Cerebellar cortex (tissue), 1 donor: ENCODE data around the gene UBFD1.
"Not testable (repeated sequence)": the region's sequence is repeated elsewhere in the genome, so short reads cannot be mapped to it uniquely, and the experiment has no call there.

Source experiments
- DNase-seq: peaks from one replicate; pipeline ENCODE4 v3.0.0-alpha.2; 2015; ENCODE audit warnings: low spot score

Gene UBFD1

DNA sequence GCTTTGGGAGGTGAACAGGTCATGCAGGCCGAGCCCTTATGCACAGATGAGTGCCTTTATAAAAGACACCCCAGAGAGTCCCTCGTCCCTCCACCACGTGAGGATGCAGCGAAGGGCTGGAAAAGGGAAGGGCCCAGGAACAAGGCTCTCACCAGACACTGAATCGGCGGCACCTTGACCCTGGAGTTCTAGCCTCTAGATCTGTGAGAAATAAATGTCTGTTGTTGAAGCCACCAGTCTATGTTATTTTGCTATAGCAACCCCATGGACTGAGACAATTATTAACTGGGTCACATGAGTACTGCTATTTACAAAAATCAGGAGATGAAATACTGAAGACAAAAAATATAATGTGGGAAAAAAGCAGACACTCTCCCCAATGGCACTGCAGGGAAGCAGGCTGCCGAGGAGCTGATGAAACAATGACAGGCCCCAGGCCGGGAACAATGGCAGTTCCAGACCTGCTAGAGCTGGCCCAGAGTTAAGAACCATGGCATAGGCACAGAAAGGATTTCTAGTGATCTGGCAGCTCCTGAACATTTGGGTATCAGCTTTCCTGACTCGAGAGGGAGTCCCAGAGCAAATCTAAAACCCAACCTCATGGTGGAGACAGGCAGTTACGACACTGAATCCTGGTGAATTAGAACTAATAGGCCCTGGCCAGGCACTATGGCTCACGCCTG lies 29.4 kb upstream of the UBFD1 start:
- no peak for DNase-seq

- DNase-seq, result no peak
These were observed 28.8 kb upstream of the UBFD1 start for GRCh38 chr16:23528644-23529310.

GRCh38 chr16:23530062-23530461 lies 27.5 kb upstream of the UBFD1 start:
- no peak for DNase-seq

DNA sequence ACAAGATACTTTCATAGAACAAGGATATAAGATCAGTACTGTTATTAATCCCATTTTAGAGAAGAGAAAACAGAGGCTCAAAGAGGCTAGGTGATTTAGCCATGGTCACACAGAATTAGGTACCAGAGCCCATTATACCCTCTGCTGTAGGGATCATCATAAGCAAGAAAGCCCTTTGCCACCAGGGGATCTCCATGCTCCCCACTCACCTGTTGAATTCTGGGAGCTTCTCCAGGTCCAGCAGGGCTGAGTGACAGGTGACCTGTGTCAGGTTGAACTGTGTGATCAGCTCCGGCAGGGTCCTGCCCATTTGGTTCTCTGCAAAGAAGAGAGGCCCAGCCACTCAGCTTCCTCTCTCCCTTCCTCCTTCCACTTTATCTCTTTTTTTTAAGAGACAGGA lies 25.1 kb upstream of the UBFD1 start:
- DNase-seq, result no peak

DNA sequence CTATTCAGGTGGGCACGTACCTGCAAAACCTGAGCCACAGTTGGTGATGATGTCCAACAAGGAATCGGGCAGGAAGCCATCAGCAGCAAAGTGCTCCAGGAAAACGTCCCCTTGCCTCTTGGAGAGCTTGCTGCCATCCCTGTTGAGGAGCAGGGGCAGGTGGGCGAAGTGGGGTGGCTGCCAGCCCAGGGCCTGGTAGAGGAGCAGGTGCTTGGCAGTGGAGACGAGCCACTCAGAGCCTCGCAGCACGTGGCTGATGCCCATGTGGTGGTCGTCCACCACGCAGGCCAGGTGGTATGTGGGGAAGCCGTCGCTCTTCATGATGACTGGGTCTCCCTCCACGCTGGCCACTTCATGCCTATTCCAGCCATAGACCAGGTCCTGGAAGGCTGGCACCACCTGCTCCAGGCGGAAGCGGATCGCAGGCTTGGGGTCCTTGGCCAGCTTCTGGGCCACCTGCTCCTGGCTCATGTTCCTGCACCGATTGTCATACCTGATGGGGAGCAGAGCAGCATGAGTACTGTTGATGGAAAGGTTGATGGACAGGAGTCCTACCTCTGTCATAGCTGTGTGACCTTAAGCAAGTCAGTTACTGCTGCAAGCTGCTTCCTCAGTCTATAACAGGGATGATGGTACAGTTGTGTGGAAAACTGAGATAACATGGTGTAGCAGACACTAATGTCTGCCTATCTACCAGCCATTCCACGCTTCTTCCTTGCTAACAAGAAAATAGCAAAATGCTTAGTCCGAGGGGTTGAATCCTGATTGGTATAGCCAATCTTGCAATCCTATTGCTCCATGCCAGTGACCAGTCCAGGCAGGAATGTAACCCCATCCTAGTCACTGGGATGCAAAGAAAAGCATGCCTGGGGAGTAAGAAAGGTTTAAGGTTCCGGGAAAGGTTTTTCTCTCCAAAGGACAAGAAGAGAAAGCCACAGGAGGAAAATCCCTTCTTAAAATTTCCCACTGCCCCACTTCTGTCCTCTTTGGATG lies 22.4 kb upstream of the UBFD1 start:
- peak; percentile 72 for DNase-seq

GRCh38 chr16:23535901-23536300 lies 21.6 kb upstream of the UBFD1 start:
- no peak for DNase-seq

DNA sequence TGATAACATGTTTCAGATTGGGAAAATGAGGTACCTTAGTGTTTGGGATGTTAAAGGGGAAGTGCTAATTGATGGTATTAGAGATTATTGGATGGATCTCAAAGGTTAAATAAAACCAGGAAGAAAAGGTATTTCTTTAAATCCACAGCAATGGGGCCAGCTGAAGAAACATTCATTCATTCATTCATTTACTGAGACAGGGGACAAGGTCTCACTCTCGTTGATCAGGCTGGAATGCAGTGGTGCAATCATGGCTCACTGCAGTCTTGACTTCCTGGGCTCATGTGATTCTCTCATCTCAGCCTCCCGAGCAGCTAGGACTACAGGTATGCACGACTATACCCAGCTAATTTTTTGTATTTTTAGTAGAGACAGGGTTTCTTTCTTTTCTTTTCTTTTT lies 20.1 kb upstream of the UBFD1 start:
- no peak for DNase-seq

- DNase-seq, result no peak
These were observed 18.6 kb upstream of the UBFD1 start for GRCh38 chr16:23538919-23539278.

DNA sequence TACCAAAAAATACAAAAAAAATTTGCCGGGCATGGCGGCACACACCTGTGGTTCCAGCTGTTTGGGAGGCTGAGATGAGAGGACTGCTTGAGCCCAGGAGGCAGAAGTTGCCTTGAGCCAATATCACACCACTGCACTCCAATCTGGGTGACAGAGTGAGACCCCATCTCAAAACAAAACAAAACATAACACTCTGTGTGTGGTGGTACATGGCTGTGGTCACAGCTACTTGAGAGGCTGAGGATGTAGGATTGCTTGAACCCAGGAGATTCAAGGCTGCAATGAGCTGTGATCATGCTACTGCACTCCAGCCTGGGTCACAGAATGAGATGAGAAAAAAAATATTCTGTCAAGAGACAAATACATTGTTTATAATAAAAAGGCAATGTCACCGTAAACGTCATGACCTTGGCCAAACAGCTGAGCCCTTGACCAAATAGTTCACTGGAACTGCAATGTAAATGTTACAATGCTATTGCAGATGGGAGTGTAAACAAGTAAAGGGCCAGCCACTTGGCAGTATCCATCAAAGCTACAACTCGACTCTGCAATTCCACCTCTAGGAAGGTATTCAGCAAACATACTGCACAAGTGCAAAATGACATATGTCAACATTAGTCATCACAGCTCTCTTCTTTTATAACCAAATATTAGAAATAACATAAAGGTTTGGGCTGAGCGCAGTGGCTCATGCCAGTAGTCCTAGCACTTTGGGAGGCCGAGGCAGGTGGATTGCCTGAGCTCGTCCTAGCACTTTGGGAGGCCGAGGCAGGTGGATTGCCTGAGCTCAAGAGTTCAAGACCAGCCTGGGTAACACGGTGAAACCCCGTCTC lies 17.3 kb upstream of the UBFD1 start:
- DNase-seq, result no peak

GRCh38 chr16:23540817-23541178 lies 16.7 kb upstream of the UBFD1 start:
- not testable (repeated sequence) for DNase-seq

DNA sequence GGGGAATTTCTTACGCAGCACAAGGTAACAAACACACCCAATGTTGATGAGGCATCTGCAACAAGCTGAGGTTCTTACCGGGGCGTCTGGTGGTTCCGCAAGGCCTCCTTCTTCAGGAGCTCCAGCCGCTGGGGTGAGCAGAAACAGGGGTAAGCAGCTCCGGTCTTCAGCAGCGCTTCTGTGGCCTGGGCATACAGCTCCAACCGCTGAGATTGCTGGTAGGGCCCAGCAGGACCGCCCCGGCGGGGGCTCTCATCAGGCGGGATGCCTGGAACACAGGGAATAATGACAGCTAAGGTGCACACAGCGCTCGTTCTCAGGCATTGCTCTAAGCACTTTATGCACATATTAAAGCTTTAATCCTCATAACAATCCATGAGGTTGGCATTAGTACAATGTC lies 13.1 kb upstream of the UBFD1 start:
- DNase-seq, result no peak

DNA sequence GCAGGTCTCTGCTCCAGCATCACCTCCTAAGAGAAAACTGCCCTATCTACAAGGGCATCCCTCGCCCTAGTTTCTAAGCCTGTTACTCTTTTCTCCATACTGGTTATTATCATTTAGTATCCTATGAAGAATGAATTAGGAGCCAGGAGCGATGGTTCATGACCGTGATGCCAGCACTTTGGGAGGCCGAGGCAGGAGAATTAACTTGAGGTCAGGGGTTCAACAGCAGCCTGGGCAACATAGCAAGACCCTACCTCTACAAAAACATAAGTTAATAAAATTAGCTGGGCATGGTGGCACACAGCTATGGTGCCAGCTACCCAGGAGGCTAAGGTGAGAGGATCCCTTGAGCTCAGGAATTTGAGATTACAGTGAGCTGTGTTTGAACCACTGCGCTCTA lies 7.6 kb upstream of the UBFD1 start:
- DNase-seq, result no peak

DNA sequence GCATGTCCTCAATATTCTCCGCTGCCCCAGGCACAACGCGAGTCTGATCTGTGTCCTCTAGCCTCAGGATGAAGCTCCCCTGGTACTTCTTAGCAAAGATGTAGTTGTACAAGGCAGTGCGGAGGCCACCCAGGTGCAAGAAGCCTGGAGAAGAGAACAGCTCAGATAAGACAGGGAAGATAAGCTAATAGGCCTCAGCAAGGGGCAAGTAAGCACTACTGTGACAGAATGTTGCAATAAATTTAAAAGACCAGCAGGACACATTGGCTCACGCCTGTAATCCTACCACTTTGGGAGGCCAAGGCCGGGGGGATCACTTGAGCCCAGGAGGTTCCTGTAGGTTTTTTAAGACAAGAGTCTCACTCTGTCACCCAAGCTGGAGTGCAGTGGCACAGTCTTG lies 5.4 kb upstream of the UBFD1 start:
- DNase-seq, result no peak

DNA sequence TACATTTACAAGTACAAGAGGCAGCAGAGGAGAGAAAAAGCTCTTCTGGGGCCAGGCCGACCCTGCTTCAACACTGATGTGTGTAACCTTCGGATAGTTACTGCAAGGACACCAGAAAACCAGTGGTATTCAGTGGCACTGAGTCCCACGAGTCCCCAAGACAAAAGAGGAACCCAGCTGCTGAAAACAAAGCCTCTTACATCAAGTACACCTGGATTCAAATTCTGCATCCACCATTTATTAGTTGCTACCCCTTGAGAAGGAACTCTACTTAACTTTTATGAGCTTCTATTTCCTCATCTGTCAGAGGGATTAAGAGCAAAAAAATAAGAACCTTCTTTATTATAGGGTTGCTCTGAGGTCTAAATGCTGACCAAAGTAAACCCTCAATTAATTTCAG lies 3.0 kb upstream of the UBFD1 start:
- DNase-seq, result no peak

DNA sequence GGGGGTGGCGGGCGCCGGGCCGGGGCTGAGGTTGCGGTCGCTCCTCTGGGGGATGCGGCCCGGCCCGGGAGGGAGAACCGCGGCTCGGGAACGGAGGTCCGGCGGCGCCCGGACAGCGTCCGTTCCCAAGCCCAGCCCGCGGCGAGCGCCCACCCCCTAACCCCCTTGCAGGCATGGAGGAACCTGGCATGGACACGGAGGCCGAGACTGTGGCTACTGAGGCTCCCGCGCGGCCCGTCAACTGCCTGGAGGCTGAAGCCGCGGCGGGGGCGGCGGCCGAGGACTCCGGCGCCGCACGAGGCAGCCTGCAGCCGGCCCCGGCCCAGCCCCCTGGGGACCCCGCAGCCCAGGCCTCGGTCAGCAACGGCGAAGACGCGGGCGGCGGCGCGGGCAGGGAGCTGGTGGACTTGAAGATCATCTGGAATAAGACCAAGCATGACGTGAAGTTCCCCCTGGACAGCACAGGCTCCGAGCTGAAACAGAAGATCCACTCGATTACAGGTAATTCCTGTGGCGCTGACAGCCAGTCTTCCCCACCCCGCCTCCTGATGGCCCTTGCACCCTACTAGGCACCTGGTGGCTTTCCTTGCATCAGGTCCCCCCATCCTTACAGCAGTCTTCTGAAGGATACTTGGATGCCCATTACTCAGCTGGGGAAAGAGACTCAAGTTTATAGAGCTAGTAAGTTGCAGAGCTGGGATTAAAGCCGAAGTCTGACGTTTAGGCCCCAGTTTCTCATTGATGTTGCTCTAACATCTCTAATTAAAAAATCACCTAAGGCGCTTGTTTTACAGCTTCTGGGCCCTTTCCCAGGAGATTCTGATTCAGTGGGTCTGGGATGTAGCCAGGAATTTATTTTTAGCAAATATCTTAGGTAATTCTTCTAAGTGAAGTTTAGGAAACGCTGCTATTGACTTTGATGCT lies 514 bp downstream of the UBFD1 start:
- DNase-seq, result peak; percentile 38

- DNase-seq, result no peak
These were observed 4.1 kb downstream of the UBFD1 start for GRCh38 chr16:23561586-23561985.

DNA sequence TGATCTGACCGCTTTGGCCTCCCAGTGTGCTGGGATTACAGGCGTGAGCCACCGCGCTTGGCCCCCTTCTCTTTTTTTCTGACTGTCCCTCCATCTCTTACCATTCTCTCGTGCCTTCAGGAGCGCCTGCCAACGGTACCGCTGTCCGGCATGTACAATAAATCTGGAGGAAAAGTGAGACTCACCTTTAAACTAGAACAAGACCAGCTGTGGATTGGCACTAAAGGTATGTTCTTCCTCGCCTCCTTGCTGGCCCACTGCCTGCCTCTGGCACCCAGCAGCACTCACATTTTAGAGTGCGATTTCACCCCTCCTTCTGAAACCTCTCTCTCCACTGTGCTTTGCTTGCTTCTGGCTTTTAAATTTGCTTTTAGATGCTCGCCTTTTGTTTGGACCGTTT lies 5.0 kb downstream of the UBFD1 start:
- DNase-seq, result no peak

DNA sequence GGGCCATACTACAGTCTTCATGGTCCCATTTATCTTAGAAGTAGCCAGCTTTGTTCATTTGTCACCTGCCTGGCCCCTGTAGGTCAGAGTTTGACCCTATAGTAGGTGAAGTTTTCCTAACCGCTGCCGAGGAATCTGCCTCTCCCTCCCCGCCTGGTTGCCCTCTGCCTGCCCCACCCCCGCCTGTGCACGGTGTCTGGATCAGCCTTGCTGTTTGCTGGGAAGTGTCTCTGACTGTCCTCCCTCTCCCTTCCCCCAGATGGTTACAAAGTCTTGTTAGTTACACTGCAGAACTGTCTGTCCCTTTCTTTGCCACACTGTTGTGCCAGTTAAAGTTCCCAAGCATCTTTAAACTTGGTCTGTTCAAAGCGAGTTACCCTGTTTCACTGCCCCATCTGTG lies 5.7 kb downstream of the UBFD1 start:
- DNase-seq, result no peak

DNA sequence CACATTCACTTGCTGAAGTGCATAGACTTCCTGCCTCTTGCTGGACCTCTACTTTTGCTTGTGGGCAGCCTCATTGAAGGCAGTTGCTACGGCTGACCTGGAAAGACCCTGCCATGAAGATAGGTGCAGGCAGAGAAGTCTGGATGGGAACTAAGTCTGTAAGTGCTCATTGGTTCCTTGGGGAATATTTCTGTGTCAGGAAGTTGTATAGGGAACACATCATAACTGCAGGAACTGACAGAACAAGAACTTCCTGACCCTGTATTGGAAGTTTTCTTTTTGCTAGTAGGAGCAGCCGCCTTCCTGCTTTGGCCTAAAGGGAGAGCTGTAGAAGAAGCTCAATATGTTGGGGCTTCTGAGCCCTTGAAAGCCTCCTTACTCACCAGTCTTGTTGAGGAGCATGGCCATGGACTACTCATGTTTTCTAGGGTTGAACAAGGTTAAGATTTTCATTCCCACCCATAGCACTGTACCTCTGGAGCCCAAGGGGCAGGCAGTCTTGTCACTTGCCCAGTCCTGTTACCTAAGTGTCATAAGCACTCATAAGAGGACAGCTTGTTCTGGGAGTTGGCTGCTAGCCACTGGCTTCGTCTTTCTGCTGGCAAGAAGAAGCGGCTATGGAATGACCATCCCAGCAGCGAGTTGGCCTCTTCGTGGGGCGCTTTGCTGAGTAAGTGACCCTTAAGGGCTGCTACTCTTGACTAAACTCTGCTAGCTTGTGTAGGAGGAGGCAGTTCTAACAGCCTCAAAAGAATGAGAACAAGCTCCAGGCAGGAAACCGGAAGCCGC lies 7.2 kb downstream of the UBFD1 start:
- peak; percentile 44 for DNase-seq

DNA sequence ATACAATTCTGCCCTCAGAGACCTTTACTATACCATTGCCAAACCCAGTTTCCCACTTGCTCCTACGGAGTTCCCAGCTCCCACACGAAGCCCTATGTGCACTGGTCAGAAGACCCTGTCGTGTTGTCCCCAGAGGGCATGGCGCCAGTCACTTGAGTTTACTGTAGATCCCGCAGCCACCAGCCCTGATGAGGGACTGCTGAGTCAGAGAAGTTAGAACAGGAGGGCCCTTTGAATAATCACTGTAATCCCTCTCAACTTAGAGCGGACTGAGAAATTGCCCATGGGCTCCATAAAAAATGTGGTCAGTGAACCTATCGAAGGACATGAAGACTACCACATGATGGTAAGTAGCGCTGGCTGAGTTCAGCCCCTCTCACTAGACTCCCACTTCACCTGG lies 9.2 kb downstream of the UBFD1 start:
- no peak for DNase-seq
